NCI-H1092 treated with DMSO at 0.1 percent for 48 hours (cell line): ENCODE results near the gene EXOSC6.
A peak's percentile ranks its signal among the peaks of the same experiment; 100 is the strongest.
"Not testable (repeated sequence)": the region's sequence is repeated elsewhere in the genome, so short reads cannot be mapped to it uniquely, and the experiment has no call there.

Experiments used
- DNase-seq: peaks from one replicate; lab custom pipeline; 2025; lab: John Stamatoyannopoulos, UW

Gene EXOSC6

DNA sequence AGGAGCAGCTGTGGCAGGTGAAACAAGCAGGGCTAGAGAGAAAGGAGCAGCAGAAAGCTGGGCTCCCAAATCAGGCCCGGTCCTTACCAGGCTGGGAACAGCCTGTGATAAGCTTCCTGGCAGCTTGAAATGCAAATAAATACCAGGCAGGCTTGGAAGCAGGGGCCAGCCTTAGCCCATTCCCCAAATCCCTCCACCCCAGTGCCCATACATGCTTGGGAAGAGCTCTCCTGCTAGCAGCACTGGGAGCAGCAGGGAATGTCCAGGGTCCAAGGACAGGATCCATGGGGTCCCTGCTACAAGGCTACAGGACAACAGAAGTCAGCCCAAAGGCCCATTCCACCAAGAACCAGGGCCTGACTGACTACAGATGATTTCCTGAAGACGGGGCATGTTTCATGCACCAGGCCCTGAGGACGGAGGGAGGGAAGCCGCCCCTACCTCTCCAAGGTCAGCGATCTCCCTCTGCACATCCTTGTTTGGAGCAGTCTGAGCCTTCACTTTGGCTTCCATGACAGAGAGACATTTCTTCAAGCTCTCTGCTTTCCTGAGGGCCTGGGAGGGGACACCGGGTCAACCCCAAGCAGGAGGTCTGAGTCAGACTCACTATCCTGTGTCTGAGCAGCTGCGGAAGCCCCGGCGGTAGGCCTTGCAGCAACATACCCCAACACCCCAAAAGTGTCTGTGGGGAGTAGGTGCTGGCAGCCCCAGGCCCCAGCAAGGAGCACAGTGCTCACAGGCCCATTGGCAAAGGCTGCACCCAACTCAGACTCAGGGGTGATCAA, 2.6 kb upstream of the EXOSC6 start:
- no peak for DNase-seq

DNA sequence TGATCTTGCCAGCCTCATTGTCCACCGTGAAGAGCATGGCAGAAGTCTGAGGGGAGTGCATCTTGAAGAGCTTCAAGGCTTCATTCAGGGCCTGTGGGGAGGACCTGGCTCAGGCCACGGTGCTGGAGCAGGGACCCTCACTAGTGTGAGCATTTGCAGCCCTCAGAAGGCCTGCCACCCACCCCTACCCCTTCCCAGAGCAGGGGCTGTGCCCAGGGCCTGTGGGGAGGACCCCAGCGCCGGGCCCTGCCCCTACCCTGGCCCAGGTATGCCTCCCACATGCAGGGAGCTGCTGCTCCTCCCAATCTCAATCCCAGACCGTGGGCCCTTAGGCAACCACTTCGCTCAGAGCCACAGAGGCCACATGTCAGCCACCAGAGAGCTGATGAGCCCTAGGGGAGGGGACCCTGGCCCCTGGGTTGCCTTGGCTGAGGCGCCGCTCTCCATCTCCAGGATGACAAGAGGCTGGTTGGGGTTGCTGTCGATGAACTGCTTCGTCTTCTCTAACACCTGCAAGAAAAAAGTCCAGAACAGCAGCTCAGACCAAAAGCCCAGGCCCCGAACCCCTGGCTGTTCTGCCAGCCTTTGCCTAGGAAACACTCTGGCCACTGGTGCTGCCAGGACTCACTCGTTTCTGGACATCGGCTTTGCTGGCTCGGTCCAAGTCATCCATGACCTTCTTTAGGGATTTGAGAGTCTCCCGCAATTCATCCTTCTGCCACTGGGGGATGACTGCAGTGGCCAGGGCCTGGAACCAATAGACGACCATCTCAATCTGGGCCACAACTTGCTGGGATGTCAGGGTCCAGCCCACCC, 1.8 kb upstream of the EXOSC6 start:
- DNase-seq = no peak

DNA sequence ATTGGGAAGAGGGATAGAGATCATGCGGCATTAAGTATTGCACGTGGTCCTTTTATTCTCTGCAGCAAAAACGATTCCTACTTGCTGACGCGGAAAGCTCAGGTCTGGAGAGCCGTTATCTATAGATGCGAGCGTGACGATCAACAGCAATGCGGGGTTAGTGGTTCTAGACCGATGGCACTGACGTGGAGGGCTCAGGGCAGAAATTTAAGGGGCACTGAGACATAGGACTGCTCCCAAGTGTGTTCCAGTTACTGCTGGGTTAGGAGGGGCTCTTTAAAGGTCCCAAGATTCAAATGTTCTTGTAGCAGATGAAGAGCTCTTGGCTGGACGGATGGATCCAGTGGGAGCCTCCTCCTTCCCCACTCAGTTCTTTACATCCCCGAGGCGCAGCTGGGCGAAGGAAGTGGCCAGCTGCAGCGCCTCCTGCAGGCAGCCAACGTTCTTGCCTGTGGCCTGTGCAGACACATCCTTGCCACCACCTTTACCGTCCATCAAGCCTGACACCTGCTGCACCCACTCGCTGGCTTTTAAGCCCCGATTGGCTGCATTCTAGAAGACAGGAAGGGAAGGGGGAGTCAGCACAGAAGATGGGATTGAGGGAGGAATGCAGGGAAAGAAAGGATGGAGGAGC, 732 bp upstream of the EXOSC6 start:
- no peak for DNase-seq

DNA sequence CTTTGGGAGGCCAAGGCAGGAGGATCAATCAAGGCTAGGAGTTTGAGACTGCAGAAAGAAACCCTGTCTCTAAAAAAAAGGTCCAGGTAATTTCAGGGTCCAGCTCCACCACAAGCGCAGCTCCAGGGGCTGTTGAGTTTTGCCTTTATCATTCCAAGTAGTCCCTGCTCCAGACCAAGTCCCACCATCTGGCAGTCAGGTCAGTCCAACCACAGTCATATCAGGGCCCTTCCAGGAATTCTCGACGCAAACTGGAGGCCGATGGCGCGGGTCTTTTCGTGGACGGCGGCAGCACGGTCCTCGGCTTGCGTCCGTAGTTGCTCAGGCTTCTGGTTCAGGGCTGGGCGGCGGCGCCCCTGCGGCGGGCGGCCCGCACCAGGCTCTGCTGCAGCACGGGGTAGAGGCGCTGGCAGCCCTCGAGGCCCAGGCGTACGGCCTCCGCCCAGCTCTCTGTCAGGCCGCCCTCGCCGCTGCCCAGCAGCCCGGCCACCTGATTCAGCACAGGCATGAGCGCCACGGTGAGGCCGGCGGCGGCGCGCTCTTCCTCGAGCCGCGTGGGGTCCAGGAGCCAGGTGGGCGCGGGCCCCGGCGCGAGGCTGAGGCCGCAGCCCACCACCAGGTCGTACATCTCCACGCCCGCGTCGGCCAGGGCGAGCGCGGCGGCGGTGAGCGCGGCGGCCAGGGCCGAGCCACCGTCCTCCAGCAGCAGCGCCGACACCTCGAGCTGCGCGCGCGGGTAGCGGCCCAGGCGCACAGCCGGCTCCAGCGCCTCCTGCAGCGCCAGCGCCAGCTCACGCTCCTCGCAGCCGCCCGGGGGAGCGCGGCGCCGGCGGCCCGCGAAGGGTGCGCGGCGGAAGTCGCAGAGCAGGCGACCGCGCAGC, 752 bp downstream of the EXOSC6 start:
- peak; percentile 9 for DNase-seq

DNA sequence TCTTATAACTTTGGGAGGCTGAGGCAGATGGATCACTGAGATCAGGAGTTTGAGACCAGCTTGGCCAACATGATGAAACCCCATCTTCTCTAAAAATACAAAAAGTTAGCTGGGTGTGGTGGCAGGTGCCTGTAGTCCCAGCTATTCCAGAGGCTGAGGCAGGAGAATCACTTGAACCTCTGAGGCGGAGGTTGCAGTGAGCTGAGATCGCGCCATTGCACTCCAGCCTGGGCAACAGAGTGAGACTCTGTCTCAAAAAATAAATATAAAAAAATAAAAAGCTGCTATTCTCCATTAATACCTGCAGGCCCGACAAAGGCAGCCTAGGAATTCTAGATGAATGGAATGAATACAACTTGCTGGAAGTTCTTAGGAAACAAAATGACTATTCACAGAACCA, 2.0 kb downstream of the EXOSC6 start:
- DNase-seq = not testable (repeated sequence)

DNA sequence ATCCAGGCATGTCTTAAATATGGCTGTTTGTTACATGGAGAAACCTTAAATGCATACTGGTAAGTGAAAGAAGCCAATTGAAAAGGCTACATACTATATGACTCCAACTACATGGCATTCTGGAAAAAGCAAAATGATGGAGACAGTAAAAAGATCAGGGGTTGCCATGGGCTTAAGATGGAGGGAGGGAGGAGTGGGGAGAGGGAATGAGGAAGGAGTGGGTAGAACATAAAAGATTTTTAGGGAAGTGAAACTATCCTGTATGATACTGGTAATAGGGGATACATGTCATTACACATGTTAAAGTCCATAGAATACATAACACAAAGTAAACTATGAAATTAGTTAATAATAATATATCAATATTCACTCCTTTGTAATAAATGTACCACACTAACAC, 13.0 kb downstream of the EXOSC6 start:
- DNase-seq = not testable (repeated sequence)

DNA sequence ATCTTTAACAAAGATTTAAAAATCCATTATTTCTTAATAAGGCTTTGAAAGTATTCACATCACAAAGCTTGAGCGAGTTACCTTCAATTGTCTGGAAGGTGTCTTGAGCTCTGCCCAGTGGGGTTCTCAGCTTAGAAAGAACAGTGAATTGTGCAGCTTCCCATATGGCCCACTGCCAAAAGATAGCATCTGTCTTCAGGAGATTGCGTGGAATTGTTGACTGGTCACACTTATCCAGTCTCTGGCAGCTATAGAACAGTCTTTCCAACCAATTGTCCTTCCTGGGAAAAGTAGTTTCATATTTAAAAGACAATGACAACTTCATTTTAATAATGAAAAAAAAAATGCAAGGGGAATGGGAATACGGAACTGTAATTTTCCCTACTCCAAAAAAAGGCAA, 19.9 kb downstream of the EXOSC6 start:
- DNase-seq = not testable (repeated sequence)

DNA sequence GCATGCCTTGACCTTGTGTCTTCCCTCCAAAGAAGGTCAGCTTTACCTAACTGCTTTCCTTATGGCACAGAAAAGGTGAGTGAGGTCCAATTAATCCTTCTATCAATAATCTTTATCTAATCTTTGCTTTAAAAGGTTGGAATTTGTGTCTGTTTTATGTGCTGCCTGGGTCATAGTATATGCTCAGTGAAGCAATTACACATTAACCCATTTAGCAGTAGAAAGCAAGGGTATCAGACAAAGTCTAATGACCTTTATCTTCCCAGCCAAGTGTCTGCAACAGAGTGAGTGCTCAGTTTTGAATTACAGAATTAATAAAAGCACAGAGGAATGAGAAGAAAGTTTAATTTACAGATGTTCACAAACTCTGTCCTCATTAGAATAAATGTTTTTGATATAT, 25.7 kb downstream of the EXOSC6 start:
- not testable (repeated sequence) for DNase-seq

DNA sequence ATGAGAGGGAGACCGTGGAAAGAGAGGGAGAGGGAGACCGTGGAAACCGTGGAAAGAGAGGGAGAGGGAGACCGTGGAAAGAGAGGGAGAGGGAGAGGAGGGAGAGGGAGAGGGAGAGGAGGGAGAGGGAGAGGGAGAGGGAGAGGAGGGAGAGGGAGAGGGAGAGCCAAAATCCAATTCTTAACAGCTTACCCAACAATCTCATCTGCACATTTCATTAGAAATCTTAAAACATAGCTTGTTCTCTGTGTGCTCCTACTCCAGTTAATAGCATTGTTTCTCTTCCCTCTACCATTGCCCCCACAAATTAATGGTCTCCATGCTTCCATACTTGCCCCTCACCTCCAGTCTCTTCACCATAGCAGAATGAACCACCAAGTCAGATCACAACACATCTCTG, 26.3 kb downstream of the EXOSC6 start:
- DNase-seq = not testable (repeated sequence)

DNA sequence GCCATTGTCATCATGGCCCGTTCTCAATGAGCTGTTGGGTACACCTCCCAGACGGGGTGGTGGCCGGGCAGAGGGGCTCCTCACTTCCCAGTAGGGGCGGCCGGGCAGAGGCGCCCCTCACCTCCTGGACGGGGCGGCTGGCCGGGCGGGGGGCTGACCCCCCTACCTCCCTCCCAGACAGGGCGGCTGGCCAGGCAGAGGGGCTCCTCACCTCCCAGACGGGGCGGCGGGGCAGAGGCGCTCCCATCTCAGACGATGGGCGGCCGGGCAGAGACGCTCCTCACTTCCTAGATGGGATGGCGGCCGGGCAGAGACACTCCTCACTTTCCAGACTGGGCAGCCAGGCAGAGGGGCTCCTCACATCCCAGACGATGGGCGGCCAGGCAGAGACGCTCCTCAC, 27.1 kb downstream of the EXOSC6 start:
- DNase-seq = not testable (repeated sequence)

DNA sequence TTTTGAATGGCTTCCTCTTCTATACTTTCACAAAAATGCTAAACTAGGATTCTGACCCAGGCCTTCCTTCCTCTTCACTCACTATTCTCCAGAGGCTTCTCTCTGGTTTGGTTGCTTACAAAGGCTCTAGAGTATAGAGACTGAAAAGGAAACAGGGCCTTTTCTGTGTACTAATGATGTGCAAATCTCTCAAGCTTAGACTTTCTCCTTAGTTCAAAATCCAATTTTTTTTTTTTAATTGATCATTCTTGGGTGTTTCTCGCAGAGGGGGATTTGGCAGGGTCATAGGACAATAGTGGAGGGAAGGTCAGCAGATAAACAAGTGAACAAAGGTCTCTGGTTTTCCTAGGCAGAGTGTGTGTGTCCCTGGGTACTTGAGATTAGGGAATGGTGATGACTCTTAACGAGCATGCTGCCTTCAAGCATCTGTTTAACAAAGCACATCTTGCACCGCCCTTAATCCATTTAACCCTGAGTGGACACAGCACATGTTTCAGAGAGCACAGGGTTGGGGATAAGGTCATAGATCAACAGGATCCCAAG, 27.7 kb downstream of the EXOSC6 start:
- not testable (repeated sequence) for DNase-seq

DNA sequence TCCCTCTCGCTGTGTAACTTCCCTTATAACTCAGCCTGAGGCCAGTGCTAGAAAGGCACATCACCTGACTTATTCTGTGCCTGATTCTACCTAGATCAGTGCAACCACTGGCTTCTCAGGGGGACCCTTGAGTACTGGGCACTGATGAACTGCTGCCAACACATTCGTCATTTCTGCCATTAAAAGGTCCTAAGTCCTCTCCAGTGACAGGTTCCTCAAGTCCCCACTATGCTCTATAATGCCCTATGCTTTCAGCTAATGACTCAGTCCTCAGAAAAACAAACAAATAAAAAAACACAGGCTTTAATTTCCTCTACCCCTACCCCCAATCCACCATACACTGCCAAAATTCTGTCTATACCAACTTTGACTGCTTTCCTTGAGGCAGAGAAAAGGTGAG, 28.5 kb downstream of the EXOSC6 start:
- not testable (repeated sequence) for DNase-seq

DNA sequence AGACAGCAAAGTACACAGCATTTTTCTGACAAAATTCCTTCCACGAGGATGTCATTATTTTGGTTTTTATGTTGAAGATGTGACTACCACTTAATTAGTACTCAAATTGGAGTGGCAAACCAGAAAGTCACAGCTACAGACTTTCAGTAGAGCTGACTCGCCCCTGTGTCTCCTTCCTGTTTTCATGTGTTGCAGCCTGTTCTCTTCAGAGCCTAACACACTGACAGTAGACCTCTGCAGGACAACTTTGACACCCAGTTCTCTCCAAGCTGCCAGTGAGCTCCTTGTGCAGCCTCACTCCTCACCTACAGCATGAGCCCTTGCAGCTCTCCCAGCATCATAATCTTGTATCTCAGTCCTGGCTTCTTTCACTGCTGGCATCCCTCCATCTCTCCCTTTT, 29.2 kb downstream of the EXOSC6 start:
- DNase-seq = not testable (repeated sequence)

DNA sequence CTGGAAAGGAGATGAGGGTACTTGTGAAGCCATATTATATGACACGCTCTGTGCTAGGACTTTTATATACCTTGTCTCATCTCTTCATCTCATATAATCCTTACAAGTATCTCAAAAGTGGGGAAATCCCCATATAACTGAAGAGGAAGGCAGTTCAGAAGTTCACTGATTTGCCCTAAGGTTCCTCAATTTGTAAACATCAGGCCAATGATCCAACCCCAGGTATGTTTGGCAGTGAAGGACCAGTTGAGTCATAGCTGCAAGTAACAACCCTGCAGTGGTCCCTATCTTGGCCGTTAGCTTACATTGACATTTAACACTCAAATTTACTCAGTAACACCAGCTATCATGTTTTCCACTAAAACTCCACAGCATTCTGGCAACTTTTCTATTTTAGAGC, 33.2 kb downstream of the EXOSC6 start:
- not testable (repeated sequence) for DNase-seq

DNA sequence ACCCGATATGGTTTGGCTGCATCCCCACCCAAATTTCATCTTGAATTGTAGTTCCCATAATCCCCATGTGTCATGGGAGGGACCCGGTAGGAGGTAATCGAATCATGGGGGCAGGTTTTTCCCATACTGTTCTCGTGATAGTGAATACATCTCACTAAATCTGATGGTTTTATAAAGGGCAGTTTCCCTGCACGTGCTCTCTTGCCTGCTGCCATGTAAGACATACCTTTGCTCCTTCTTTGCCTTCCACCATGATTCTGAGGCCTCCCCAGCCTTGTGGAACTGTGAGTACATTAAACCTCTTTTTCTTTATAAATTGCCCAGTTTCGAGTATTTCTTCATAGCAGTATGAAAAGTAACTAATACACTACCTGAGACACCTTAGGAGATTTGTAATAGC, 45.4 kb downstream of the EXOSC6 start:
- not testable (repeated sequence) for DNase-seq

DNA sequence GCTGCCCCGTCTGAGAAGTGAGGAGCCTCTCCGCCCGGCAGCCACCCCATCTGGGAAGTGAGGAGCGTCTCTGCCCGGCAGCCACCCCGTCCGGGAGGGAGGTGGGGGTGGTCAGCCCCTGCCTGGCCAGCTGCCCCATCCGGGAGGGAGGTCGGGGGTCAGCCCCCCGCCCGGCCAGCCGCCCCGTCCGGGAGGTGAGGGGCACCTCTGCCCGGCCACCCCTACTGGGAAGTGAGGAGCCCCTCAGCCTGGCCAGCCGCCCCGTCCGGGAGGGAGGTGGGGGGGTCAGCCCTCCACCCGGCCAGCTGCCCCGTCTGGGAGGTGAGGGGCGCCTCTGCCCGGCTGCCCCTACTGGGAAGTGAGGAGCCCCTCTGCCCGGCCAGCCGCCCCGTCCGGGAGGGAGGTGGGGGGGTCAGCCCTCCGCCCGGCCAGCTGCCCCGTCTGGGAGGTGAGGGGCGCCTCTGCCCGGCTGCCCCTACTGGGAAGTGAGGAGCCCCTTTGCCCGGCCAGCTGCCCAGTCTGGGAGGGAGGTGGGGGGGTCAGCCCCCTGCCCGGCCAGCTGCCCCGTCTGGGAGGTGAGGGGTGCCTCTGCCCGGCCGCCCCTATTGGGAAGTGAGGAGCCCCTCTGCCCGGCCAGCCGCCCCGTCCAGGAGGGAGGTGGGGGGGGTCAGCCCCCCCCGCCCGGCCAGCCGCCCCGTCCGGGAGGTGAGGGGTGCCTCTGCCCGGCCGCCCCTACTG, 46.9 kb downstream of the EXOSC6 start:
- not testable (repeated sequence) for DNase-seq

DNA sequence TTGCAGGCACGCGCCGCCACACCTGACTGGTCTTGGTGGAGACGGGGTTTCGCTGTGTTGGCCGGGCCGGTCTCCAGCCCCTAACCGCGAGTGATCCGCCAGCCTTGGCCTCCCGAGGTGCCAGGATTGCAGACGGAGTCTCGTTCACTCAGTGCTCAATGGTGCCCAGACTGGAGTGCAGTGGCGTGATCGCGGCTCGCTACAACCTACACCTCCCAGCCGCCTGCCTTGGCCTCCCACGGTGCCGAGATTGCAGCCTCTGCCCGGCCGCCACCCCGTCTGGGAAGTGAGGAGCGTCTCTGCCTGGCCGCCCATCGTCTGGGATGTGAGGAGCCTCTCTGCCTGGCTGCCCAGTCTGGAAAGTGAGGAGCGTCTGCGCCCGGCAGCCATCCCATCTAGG, 47.7 kb downstream of the EXOSC6 start:
- not testable (repeated sequence) for DNase-seq

DNA sequence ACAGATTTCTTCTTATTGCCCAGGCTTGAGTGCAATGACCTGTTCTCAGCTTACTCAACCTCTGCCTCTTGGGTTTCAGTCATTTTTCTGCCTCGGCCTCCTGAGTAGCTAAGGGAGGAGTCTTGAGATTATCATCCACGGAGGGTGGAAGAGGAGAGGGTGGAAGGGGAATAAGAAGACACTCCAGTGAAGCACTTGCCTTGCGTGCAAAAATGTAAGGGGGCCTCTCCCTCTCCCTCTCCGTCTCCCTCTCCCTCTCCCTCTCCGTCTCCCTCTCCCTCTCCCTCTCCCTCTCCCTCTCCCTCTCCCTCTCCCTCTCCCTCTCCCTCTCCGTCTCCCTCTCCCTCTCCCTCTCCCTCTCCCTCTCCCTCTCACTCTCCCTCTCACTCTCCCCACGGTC, 48.2 kb downstream of the EXOSC6 start:
- not testable (repeated sequence) for DNase-seq

DNA sequence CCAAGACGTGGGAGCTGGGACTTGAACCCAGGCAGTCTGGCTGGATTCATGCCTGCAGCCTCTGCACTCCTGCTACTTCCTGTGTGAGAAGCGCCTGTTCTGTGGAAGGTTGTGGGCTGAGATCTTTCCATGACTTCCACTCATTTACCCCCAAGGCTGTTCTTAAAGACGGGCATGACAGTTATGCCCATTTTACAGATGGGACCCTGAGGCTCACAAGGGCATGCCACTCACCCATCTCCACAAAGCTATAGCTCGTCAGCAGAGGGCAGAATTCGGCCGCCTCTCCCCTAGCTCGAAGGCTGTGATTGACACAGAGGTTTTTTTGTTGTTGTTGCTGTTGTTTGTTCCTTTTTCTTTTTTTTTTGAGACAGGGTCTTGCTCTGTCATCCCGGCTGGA, 51.7 kb downstream of the EXOSC6 start:
- DNase-seq = not testable (repeated sequence)

DNA sequence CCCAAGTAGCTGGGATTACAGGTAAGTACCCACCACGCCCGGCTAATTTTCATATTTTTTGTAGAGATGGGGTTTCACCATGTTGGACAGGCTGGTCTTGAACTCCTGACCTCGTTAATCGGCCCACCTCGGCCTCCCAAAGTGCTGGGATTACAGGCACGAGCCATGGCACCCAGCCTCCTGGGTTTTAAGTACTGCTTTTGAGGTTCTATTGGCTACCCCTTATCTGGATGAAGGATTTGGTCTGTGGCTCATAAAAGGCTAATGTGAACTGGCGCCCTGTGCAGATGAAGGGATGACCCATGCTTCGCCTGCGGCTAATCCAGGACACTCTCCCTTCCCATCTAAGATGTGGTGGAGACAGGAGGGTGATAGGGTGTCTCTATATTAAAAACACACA, 52.6 kb downstream of the EXOSC6 start:
- DNase-seq = not testable (repeated sequence)

DNA sequence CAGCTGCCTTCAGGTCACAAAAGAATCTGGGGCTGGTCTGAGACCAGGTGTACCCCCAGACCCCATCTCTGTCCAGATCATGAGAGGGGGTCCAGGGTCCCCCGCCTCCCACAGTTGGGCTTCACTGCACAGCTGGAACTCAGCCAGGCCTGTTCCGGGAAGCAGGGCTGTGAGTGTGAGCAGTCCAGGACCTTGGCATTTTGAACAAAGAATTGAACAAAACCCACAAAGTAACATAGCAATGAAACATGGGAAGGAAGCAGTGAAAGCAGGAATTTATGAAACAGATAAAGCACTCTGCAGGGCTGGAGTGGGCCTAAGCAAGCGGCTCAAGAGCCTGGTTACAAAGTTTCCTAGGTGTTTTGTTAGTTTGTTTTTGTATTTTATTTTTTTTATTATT, 53.1 kb downstream of the EXOSC6 start:
- DNase-seq = not testable (repeated sequence)
